Keratinocyte (primary cell): ENCODE results near the gene FOXN1. TPM values are rescaled to one million over a fixed set of nuclear protein-coding genes. Genes with fewer than 3 reads are reported as not detected.

Experiments
- DNase-seq: peaks from one replicate; pipeline ENCODE4 v3.0.0-alpha.2; 2011; ENCODE audit warnings: low read depth, missing footprints, low spot score
- FAIRE-seq: peaks from 2 replicates; lab custom pipeline; 2011; peaks lifted over from hg19 to GRCh38; lab: Jason Lieb, UNC
- H2AFZ ChIP-seq: 2 replicates; pipeline ENCODE4 v1.6.0; 2012; ENCODE audit warnings: low read length, control low read depth, inconsistent platforms; ENCODE audit not compliant: control insufficient read depth
- H3K27ac ChIP-seq: 2 replicates; pipeline ENCODE4 v1.5.1; 2011; ENCODE audit warnings: low read length; ENCODE audit not compliant: control insufficient read depth, insufficient read depth
- H3K27me3 ChIP-seq: 3 replicates; pipeline ENCODE4 v1.6.0; 2011; ENCODE audit warnings: low read length; ENCODE audit not compliant: control insufficient read depth, insufficient read depth; ENCODE audit errors: extremely low read depth
- H3K36me3 ChIP-seq, 2 experiments: 2 replicates in 1 of 2; 3 replicates in 1 of 2; pipeline ENCODE4 v1.5.1; 2011; ENCODE audit warnings: low read length in 2 of 2, mild to moderate bottlenecking in 1 of 2; ENCODE audit not compliant: control insufficient read depth in 2 of 2, insufficient read depth in 2 of 2; ENCODE audit errors: extremely low read depth in 1 of 2
- H3K4me1 ChIP-seq: 3 replicates; pipeline ENCODE4 v1.5.1; 2011; ENCODE audit warnings: low read length; ENCODE audit not compliant: control insufficient read depth, insufficient read depth; ENCODE audit errors: extremely low read depth
- H3K4me2 ChIP-seq: 3 replicates; pipeline ENCODE4 v1.6.0; 2011; ENCODE audit warnings: low read depth, low read length; ENCODE audit not compliant: control insufficient read depth, insufficient read depth; ENCODE audit errors: extremely low read depth
- H3K4me3 ChIP-seq, 3 experiments: fragments of 200-600 bp in 1 of 3; sonication (generic) in 1 of 3; 2 replicates in 2 of 3; 3 replicates in 1 of 3; pipeline ENCODE4 v1.5.1; 2011 to 2016; ENCODE audit warnings: low read length in 3 of 3, mild to moderate bottlenecking in 3 of 3, control low read depth in 2 of 3, inconsistent platforms in 1 of 3, low read depth in 1 of 3, mixed read lengths in 1 of 3, mixed run types in 1 of 3, moderate library complexity in 1 of 3; ENCODE audit not compliant: control insufficient read depth in 2 of 3, insufficient read depth in 2 of 3; ENCODE audit errors: extremely low read depth in 1 of 3
- H3K79me2 ChIP-seq: 2 replicates; pipeline ENCODE4 v1.6.0; 2012; ENCODE audit warnings: low read length; ENCODE audit not compliant: control insufficient read depth, insufficient read depth
- H3K9ac ChIP-seq: 3 replicates; pipeline ENCODE4 v1.6.0; 2011; ENCODE audit warnings: low read length; ENCODE audit not compliant: control insufficient read depth, insufficient read depth; ENCODE audit errors: extremely low read depth
- H3K9me1 ChIP-seq: 3 replicates; pipeline ENCODE4 v1.6.0; 2011; ENCODE audit warnings: low read length; ENCODE audit not compliant: control insufficient read depth, insufficient read depth; ENCODE audit errors: extremely low read depth
- H3K9me3 ChIP-seq: 2 replicates; pipeline ENCODE4 v1.5.1; 2012; ENCODE audit warnings: low read depth, low read length; ENCODE audit not compliant: control insufficient read depth
- H4K20me1 ChIP-seq: 3 replicates; pipeline ENCODE4 v1.6.0; 2011; ENCODE audit warnings: low read length; ENCODE audit not compliant: control insufficient read depth, insufficient read depth; ENCODE audit errors: extremely low read depth
- EZH2 ChIP-seq: IDR thresholded peaks from one replicate; pipeline ENCODE4 v1.6.1; 2012; ENCODE audit warnings: inconsistent platforms, mild to moderate bottlenecking, low read length, moderate library complexity
- dilution Hi-C: fragments of 300-500 bp; cut with MboI; formaldehyde crosslinking; loops from one replicate; pipeline ENCODE4 v1.7.0; 2020; ENCODE audit warnings: low sequenced_read_pairs; ENCODE audit not compliant: extremely low pct_ligation_motif_present
- polyA plus RNA-seq, 5 experiments: library from polyadenylated mRNA; depleted of rRNA in 3 of 5; stranded (reverse) in 3 of 5; stranded (forward) in 1 of 5; unstranded in 1 of 5; fragments of >200 nt; gene quantifications; 1 replicate in 1 of 5; 2 replicates in 3 of 5; 3 replicates in 1 of 5; pipeline versions ENCODE4 v1.2.1 to v1.2.3, GENCODE V29; 2011 to 2012; ENCODE audit warnings: missing spikeins in 2 of 5, low read depth in 1 of 5, low replicate concordance in 1 of 5
- TF ChIP-seq, protein P1 (sequence below), 3 experiments: IDR thresholded peaks in 1 of 3; conservative IDR thresholded peaks in 1 of 3; optimal IDR thresholded peaks in 1 of 3; 2 replicates in 2 of 3; 3 replicates in 1 of 3; pipeline versions ENCODE3 to v1.5.1; 2011; ENCODE audit warnings: low read length in 3 of 3, mild to moderate bottlenecking in 3 of 3, moderate library complexity in 2 of 3, control low read depth in 1 of 3, inconsistent platforms in 1 of 3; ENCODE audit not compliant: insufficient read depth in 2 of 3; ENCODE audit errors: extremely low read depth in 1 of 3

FOXN1 gene
- polyA plus RNA-seq, 1 donor (not counting 4 experiments of a cell fraction or from before 2014, with no cell fraction given): 0.29 TPM

DNA sequence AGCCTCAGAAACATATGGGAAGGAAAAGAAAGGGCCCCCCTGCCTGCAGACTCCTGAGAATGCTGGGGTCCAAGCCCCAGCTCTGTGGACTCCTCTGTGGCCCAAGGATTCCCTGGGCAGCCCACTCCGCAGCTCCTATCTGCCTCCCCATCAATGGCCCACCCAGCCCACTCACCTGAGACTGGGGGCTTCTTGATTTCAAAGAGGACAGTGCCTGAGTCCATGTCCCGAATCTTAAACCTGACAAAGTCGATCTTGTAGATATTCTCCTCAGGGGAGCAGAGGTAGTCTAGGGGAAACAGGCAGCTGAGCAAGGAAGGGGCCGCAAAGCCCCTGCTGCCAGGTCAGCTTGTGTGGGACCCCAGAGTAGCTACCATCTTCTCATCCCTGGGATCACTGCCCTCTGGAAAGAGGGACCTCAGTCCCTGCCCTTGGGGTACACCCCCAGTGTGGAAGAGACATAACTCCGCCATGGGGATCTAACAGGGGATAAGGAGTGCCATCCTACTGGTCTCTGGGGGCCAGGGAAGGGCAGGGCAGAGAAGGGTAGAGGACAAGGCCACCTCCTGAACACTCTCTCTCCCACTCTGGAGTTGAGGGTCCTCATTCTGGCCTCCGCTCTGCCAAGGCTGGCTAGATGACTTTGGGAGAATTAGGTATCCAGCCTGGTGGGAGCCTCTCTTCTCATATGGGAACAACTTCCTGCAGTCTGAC is 42.4 kb downstream of the FOXN1 start:
- Histone ChIP-seq H3K27me3 (no peaks in the 10 kb centered on the region), H3K4me1 (peaks cover 6% of the 10 kb centered on the region), H3K79me2 (peaks cover 3% of the 10 kb centered on the region), H3K9me3 (no peaks in the 10 kb centered on the region), H3K4me2 (no peak overlapping the region), H3K4me3 (no peak overlapping the region), H2AFZ (no peak overlapping the region), H3K36me3 (peaks cover 5 to 8% of the 10 kb centered on the region in 2 experiments), H4K20me1 (no peaks in the 10 kb centered on the region), H3K9me1 (peaks cover 3% of the 10 kb centered on the region), H3K9ac (no peak overlapping the region), H3K27ac (no peak overlapping the region)
- dilution Hi-C loops: no loop called here
- FAIRE-seq (no peak), DNase-seq (no peak)
- TF ChIP-seq, protein P1, sequence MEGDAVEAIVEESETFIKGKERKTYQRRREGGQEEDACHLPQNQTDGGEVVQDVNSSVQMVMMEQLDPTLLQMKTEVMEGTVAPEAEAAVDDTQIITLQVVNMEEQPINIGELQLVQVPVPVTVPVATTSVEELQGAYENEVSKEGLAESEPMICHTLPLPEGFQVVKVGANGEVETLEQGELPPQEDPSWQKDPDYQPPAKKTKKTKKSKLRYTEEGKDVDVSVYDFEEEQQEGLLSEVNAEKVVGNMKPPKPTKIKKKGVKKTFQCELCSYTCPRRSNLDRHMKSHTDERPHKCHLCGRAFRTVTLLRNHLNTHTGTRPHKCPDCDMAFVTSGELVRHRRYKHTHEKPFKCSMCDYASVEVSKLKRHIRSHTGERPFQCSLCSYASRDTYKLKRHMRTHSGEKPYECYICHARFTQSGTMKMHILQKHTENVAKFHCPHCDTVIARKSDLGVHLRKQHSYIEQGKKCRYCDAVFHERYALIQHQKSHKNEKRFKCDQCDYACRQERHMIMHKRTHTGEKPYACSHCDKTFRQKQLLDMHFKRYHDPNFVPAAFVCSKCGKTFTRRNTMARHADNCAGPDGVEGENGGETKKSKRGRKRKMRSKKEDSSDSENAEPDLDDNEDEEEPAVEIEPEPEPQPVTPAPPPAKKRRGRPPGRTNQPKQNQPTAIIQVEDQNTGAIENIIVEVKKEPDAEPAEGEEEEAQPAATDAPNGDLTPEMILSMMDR (optimal IDR thresholded peaks at IDR 0.05 in 1 of 3, IDR thresholded peaks at IDR 0.05 in 1 of 3, conservative IDR thresholded peaks at IDR 0.05 in 1 of 3; ENCODE audit: extremely low read depth in 1 of 3, insufficient read depth in 2 of 3, low read length in 3 of 3): no peak
- TF ChIP-seq EZH2: no peak

DNA sequence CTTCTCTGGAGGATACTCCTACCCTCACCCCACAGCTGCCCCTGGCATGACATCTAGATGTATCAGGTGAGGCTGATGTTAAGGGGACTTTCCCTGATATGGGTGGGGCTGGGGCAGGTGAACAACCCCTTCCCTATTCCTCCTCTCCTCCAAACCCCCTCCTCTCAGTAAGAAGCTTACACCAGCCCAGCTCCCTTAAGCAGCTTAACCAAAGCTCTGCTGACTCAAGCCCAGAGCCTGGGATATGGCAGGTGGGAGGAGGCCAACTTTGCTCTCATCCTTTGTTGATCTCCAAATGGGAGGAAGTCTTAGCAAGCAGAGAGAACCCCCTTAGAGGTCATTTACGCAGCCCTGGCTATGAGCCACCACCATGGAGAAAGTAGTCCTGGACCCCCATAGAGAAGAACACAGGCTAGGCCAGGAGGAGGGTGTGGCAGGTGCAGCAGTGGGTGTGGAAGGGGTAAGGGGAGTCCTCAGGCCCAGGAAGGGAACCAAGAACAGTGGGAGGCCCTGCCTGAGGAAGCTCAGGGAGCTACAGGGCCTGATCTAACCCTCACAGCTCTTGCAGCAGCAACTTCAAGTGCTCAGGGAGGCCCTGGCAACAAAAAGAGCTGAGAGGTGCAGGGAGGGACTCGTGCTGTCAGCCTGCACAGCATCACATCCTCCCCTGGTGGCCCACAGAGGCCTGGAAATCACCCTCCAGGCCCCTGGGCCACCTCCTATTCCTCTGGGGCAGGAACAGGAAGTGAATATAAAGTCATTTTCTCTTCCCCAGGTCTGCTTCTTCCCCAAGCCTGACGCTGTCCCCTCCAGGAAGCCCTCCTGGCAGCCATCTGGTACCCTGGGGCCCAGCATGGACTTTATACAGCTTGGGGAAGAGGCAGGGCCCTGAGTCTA is 43.3 kb downstream of the FOXN1 start:
- dilution Hi-C loops: no loop called here
- Histone ChIP-seq H4K20me1 (no peaks in the 10 kb centered on the region), H3K79me2 (peaks cover 3% of the 10 kb centered on the region), H3K9me3 (no peaks in the 10 kb centered on the region), H3K4me3 (no peak overlapping the region), H3K9me1 (peaks cover 3% of the 10 kb centered on the region), H3K4me1 (peaks cover 6% of the 10 kb centered on the region), H3K4me2 (no peak overlapping the region), H3K9ac (no peak overlapping the region), H3K36me3 (peaks cover 11 to 17% of the 10 kb centered on the region in 2 experiments), H2AFZ (no peak overlapping the region), H3K27ac (no peak overlapping the region), H3K27me3 (no peaks in the 10 kb centered on the region)
- no peak for FAIRE-seq
- no peak for DNase-seq
- TF ChIP-seq, protein P1 (optimal IDR thresholded peaks at IDR 0.05 in 1 of 3, IDR thresholded peaks at IDR 0.05 in 1 of 3, conservative IDR thresholded peaks at IDR 0.05 in 1 of 3; ENCODE audit: extremely low read depth in 1 of 3, insufficient read depth in 2 of 3, low read length in 3 of 3): no peak
- no peak for TF ChIP-seq EZH2
